ENCODE data around the gene SERPINB6. TPM values are rescaled to one million over a fixed set of nuclear protein-coding genes. Genes with fewer than 3 reads are reported as not detected.

SERPINB6 gene
- total RNA-seq, 1 experiment from 2014 or later = 39.0 TPM

GRCh38 chr6:2958331-2958711 lies 13.0 kb downstream of the SERPINB6 start:
- Histone ChIP-seq H4K91ac (ENCODE audit: insufficient read length, low read depth, low read length) (no peak overlapping the region), H4K20me1 (ENCODE audit: control insufficient read depth, insufficient read depth, insufficient read length) (no peaks in the 10 kb centered on the region), H2AK5ac (ENCODE audit: insufficient read length, low read length) (no peak overlapping the region), H3K79me2 (ENCODE audit: insufficient read depth, low read length) (no peaks in the 10 kb centered on the region), H3K4me2 (ENCODE audit: insufficient read depth, insufficient read length, low read length) (no peak overlapping the region), H3K27me3 (ENCODE audit: insufficient read depth, low read length) (no peaks in the 10 kb centered on the region), H2AFZ (ENCODE audit: low read length) (no peak overlapping the region), H3K56ac (ENCODE audit: insufficient read length, low read depth, low read length) (no peak overlapping the region), H3K23me2 (ENCODE audit: insufficient read length, low read depth, low read length, poor library complexity, severe bottlenecking) (no peaks in the 10 kb centered on the region), H3K4me1 (ENCODE audit: insufficient read depth, low read length) (peaks cover 11% of the 10 kb centered on the region; the same call in 1 of the 2 replicates), H2BK5ac (ENCODE audit: insufficient read length, low read length) (no peak overlapping the region), H3T11ph (ENCODE audit: low read length) (no peak overlapping the region), H3K14ac (ENCODE audit: insufficient read depth, low read length) (no peak overlapping the region; the same call in 1 of the 2 replicates), H3K9me3 (ENCODE audit: control insufficient read depth, low read depth, low read length) (no peaks in the 10 kb centered on the region), H3K27ac (ENCODE audit: insufficient read length, low read depth, low read length) (no peak overlapping the region), H3K18ac (ENCODE audit: insufficient read length, low read depth, low read length) (peak overlapping the region; percentile 14), H2BK20ac (ENCODE audit: low read depth, low read length, poor library complexity, severe bottlenecking) (no peak overlapping the region), H4K5ac (ENCODE audit: insufficient read length, low read depth, low read length) (no peak overlapping the region), H2BK15ac (ENCODE audit: low read depth, low read length) (no peak overlapping the region), H3K9ac (ENCODE audit: extremely low read depth, insufficient read length, low read length) (no peak overlapping the region), H4K8ac (replicated peaks; ENCODE audit: insufficient read length, low read depth, low read length) (no peak overlapping the region), H3K79me1 (ENCODE audit: insufficient read depth, low read depth, low read length, poor library complexity, severe bottlenecking) (no peaks in the 10 kb centered on the region), H3K23ac (ENCODE audit: insufficient read length, low read depth, low read length) (no peak overlapping the region), H2BK12ac (ENCODE audit: insufficient read length, low read depth, low read length) (no peak overlapping the region), H2BK120ac (ENCODE audit: low read depth, low read length, poor library complexity, severe bottlenecking) (no peak overlapping the region), H3K4ac (ENCODE audit: low read depth, low read length) (no peak overlapping the region; the same call in 1 of the 2 replicates)
- Mint-ChIP-seq H3K9me3 (no peaks in the 10 kb centered on the region), H3K4me1 (peaks cover 40 to 51% of the 10 kb centered on the region in 2 experiments), H3K36me3 (ENCODE audit: insufficient read depth in 1 of 3, low read depth in 3 of 3) (peaks cover 0 to 3% (median 0%) of the 10 kb centered on the region in 3 experiments; a peak in 2 of 7 replicates), H3K27me3 (ENCODE audit: low read depth) (no peaks in the 10 kb centered on the region), H3K4me3 (no peak overlapping the region), H3K27ac (no peak overlapping the region)
- WGBS (ENCODE audit: extremely low coverage, insufficient read length, low lambda C conversion rate) = no CpG with 5 or more reads among the region's 18 CpGs
- no peak for DNase-seq
- TF ChIP-seq CTCF (conservative IDR thresholded peaks at IDR 0.05) = no peak

Measured in H9 (cell line).